Activated CD4-positive, CD25-positive, alpha-beta regulatory T cell treated with anti-CD3 and anti-CD28 coated beads, Interleukin-2, amount 50 U/mL, for 24 hours (primary cell): ENCODE data around the gene DOCK11.

Experiments used
- ATAC-seq, 2 donors: fragments of 150-1000 bp; cut with Tn5 transposase; one replicate each; pipeline ENCODE4 v1.10.0; 2021; ENCODE audit warnings: mild to moderate bottlenecking in 1 of 2, moderate library complexity in 1 of 2

The DOCK11 gene

GRCh38 chrX:118502161-118502789 is 6.7 kb downstream of the DOCK11 start:
- no peak for ATAC-seq

DNA sequence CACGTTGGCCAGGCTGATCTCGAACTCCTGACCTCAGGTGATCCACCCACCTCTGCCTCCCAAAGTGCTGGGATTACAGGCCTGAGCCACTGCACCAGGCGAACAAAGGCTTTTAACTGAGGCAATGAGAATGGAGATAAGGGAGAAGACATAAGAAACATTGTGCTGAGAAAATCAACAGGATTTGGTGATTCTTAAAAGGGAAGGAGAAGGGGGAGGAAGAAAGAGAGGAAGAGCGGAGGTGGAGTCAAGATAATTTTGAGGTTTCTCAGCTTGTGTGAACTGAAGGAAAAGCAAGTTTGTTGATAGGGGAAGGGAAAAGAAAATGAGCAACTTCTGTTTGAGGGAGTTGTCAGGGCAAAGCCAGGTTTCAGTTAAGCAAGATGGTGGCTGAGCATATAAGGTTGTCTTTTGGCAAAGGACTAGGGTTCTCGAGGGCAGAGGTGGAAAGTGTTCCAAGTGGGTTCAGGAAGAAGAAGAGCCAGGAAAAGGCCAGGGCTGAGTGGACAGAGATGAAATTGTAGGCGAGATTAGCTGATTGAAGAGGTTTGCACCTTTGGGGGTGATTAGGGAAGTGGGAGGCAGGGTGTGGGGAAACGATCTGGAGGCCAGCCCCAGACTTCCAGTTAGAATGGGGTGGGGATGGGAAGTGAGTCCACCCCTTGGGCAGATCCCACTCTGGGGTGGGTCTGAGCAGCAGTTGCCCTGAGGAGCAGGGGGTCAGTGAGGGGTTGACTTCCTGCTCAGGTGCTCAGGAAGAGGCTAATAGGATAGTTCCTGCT is 7.8 kb downstream of the DOCK11 start:
- ATAC-seq, result no peak

- ATAC-seq, result no peak
These were observed 9.0 kb downstream of the DOCK11 start for GRCh38 chrX:118504581-118504980.

DNA sequence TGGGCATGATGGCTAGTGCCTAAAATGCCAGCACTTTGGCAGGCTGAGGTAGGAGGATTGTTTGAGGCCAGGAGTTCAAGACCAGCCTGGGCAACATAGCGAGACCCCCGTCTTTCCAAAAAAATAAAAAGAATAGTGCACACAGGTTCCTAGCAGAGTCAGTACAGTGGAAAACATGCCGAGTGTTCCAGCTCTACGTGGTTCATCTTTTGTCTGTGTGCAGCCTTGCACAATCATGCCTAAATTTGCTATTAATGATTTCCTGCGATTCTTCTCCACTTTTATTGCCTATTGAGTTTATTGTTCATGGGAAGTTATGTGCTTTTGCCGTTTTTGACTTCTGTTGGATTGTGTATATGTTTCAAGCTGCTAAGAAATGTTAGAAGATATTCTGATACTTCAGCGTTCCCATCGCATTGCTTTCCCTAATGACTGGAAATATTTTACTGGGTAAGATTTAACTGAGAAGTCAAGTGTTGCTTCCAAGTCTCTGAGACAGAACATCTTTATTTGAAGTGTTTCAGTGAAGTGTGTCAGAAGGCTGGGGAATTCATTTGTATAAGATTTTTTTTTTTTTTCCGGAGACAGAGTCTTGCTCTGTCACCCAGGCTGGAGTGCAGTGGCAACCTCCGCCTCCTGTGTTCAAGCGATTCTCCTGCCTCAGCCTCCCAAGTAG is 11.3 kb downstream of the DOCK11 start:
- ATAC-seq, result no peak

- no peak for ATAC-seq
These were observed 12.2 kb downstream of the DOCK11 start for GRCh38 chrX:118507766-118508165.

DNA sequence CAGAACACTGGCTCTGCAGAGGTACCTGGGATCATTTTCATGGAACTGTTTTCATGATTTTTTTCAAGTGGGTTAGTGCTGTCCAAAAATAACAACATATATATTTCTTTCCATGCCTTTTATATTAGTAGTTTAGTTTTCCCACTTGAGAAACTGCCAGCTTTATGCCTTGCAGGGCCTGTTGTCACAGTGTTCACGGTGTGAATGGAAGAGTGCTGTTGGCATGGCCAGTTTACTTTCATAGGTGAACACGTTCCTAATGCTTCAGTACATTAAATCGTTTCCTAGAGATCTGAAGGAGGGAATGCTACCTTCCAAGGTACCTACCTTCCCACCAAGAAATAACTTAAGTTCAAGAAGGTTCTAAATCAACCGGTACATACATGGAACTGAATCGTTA is 12.6 kb downstream of the DOCK11 start:
- no peak for ATAC-seq

- no peak for ATAC-seq
These were observed 13.0 kb downstream of the DOCK11 start for GRCh38 chrX:118508635-118509034.

GRCh38 chrX:118510111-118510510 is 14.5 kb downstream of the DOCK11 start:
- ATAC-seq, result no peak

GRCh38 chrX:118513120-118513898 is 17.7 kb downstream of the DOCK11 start:
- ATAC-seq, result no peak

DNA sequence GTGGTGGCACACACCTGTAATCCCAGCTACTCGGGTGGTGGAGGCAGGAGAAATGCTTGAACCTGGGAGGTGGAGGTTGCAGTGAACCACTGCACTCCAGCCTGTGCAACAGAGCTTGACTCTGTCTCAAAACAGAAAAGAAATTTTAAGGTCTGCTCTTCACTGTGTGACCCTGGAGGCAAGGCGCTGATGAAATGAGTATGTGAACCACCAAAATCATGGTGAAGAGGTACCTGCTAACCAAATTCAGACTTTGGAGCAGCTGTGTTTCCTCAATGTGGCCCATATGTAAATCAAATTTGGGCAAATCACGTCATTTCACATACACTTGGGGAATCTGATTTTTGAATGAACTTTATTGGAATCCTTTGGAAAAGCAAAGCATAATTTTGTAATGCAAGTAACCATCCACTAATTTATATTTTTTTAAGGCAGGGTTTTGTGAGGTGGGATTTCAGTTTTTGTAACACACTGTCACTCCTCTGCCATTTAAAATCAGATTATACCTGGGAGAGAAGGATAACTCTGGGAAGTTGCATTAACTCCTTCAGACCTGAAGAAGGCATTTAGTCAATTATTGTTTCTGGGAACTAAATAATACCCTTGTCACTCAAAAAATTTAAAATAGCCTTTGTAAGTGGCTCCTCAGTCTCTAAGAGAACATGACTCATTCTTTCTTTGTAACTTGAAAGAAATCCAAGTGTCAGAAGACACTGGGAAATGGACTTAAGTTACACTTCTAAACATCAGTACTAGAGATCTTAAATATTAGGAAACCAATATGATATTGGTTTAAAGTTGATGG is 24.0 kb downstream of the DOCK11 start:
- no peak for ATAC-seq

GRCh38 chrX:118520216-118521206 is 24.9 kb downstream of the DOCK11 start:
- no peak for ATAC-seq

DNA sequence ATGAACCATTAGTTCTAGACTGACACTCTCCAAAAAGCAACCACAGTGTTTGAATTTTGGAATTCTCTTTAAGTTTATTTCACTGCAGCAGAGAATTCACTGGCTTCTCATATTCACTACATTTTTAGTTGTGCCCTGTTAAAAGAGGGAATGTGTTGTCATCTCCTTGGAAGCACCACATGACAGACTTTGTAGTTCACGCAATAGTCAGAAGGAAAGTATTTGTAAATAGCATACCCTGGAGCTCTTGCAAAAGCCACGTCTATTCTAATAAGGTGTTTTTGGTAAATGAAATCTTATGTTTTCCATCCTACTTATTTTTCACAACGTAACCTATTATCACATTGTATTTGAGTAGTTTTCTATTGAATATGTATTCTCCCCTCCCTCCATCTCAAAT is 25.8 kb downstream of the DOCK11 start:
- ATAC-seq, result no peak

DNA sequence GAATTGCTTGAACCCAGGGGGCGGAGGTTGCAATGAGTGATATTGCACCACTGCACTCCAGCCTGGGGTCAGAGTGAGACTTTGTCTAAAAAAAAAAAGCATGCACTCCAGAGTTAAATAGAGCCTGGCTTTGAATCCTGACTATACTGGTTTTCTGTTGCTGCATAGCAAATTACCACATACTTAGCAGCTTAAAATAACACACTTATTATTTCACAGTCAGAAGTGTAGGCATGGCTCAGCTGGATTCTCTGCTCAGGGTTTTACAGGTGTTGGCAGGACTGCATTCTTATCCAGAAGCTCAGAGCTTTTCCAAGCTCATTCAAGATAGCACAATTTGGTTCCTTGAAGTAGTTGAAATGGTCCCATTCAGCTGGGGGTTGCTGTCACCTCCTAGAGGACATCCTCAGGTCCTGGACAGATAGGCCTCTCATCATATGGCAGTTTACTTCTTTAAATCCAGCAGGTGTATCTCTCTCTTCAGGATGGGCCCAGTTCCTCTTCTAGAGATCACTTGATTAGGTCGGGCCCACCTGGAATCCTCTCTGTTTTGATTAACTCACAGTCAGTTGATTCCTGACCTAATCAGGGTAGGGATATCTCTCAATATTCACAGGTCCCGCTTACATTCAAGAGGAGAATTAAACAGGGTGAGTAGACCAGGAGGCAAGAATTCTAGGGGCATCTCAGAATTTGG is 26.8 kb downstream of the DOCK11 start:
- no peak for ATAC-seq

GRCh38 chrX:118523920-118524319 is 28.3 kb downstream of the DOCK11 start:
- peak; percentile 54 to 59 for ATAC-seq

- no peak for ATAC-seq
These were observed 28.7 kb downstream of the DOCK11 start for GRCh38 chrX:118524344-118524743.

DNA sequence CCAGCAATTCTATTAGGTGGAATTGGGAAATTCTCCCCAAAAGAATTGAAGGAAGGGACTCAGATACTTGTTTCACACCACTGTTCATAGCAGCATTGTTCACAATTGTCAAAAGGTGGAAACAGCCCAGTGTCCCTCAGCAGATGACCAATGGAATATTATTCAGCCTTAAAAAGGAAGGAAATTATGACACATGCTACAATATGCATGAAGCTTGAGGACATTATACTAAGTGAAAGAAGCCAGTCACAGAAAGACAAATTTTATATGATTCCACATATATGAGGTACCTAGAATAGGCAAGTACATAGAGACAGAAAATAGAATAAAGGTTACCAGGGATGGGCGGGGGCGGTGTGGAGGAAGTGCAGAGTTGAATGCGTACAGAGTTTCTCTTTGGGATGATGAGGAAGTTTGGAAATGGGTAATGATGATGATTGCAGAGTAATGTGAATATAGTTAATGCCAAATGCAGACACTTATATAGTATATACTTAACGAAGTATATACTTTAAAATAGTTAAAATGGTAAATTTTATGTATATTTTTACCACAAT is 29.6 kb downstream of the DOCK11 start:
- no peak for ATAC-seq

- ATAC-seq, result no peak
These were observed 30.5 kb downstream of the DOCK11 start for GRCh38 chrX:118526149-118526548.

DNA sequence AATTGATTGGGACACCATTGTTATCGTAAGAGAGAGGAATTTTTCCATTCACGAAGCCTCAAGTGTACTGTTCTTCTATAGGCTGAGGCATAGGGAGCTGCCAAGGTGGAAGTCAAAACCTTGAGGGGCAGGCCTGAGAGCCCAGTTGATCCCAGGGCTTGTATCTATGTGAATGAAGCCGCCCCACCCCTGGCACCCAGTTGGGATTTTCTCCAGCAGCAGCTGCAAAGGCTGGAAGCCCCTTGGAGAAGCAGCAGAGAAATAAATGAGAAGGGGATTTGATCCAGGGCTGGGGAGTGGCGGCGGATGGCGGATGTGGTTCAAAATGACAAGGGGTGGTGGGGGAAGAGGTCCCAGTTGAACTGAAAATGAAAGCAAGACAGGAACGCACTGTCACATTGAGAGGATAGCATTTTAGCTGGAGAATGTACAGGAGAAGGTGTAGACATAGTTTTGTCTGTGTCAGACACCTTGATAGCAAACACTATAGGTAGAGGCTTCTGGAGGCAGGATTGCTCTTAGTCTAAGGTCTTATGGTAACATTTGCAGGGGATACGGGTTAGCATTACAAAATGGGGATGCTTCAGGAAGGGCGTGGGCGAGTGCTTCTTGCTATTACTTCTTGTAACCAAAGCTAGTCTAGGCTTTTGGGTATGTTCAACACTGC is 32.6 kb downstream of the DOCK11 start:
- peak; percentile 72 to 75 for ATAC-seq

DNA sequence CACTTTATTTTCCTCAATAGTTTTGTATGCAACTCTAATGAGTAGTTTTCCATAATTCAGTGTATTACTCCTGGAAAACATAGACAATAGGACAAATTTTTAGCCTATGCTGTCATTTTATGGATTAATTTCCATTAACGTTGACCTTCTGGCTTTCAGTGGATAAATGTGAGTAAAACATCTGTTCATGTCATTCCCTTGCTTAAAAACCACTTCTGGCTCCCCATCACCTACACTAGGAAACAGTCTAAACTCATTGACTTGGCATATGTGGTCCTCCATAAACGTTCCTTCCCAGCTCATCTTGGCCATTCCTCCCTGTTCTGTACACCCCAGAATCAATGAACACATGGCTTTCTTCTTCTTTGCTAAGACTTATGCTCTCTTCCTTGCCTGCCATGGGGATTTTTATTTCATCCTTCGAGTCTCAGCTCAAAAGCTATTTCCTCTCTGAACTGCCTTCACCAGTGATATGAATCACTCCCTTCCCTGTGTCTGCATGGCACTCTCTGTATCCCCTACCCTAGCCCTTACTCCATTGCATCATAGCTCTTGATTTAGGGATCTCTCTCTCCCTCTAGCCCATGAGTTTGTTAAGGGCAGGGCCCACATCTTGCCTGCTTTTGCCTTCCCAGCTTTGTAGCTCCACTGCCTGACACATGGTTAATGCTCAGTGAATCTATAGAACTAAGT is 34.8 kb downstream of the DOCK11 start:
- no peak for ATAC-seq
